GM23248 (cell line): ENCODE results near the gene NID2. TPM values are rescaled to one million over a fixed set of nuclear protein-coding genes. Genes with fewer than 3 reads are reported as not detected.

Source experiments
- DNase-seq: peaks from one replicate; pipeline ENCODE4 v3.0.0-alpha.2; 2015
- H2AFZ ChIP-seq: fragments of 200-600 bp; sonication (generic); 2 replicates; pipeline ENCODE4 v1.6.1; 2016; ENCODE audit warnings: antibody characterized with exemption
- H3F3A ChIP-seq: fragments of 200-600 bp; sonication (generic); 2 replicates; pipeline ENCODE4 v1.6.1; 2016; ENCODE audit warnings: mild to moderate bottlenecking, antibody characterized with exemption, mixed run types; ENCODE audit not compliant: insufficient read depth
- H3K27ac ChIP-seq: fragments of 200-600 bp; sonication (generic); 2 replicates; pipeline ENCODE4 v1.5.1; 2016; ENCODE audit warnings: mild to moderate bottlenecking
- H3K27me3 ChIP-seq: fragments of 200-600 bp; sonication (generic); replicated peaks from 2 replicates; pipeline ENCODE4 v1.6.1; 2016; ENCODE audit warnings: mild to moderate bottlenecking; ENCODE audit not compliant: insufficient read depth
- H3K36me3 ChIP-seq: fragments of 200-600 bp; sonication (generic); 2 replicates; pipeline ENCODE4 v1.6.1; 2016; ENCODE audit warnings: low read depth, mild to moderate bottlenecking
- H3K4me1 ChIP-seq: fragments of 200-600 bp; sonication (generic); 2 replicates; pipeline ENCODE4 v1.6.1; 2016; ENCODE audit warnings: mild to moderate bottlenecking; ENCODE audit not compliant: insufficient read depth
- H3K4me2 ChIP-seq: fragments of 200-600 bp; sonication (generic); one replicate; pipeline ENCODE4 v1.6.1; 2016; ENCODE audit warnings: mild to moderate bottlenecking; ENCODE audit not compliant: unreplicated experiment
- H3K4me3 ChIP-seq: fragments of 200-600 bp; sonication (generic); 2 replicates; pipeline ENCODE4 v1.5.1; 2016; ENCODE audit warnings: mild to moderate bottlenecking
- H3K79me2 ChIP-seq: fragments of 200-600 bp; sonication (generic); 2 replicates; pipeline ENCODE4 v1.6.1; 2016; ENCODE audit warnings: mild to moderate bottlenecking; ENCODE audit not compliant: insufficient read depth
- H3K9ac ChIP-seq: fragments of 200-600 bp; sonication (generic); 2 replicates; pipeline ENCODE4 v1.6.1; 2016; ENCODE audit warnings: mild to moderate bottlenecking
- H3K9me2 ChIP-seq: fragments of 200-600 bp; sonication (generic); 2 replicates; pipeline ENCODE4 v1.6.1; 2016; ENCODE audit warnings: mixed run types, mild to moderate bottlenecking, moderate library complexity; ENCODE audit not compliant: insufficient read depth
- H3K9me3 ChIP-seq: fragments of 200-600 bp; sonication (generic); one replicate; pipeline ENCODE4 v1.6.1; 2017; ENCODE audit warnings: low read depth
- H4K20me1 ChIP-seq: fragments of 200-600 bp; sonication (generic); 2 replicates; pipeline ENCODE4 v1.6.0; 2016; ENCODE audit not compliant: insufficient read depth
- EZH2 ChIP-seq: fragments of 200-600 bp; sonication (generic); IDR thresholded peaks from 2 replicates; pipeline ENCODE4 v1.6.1; 2018; ENCODE audit warnings: antibody characterized with exemption, mild to moderate bottlenecking; ENCODE audit not compliant: insufficient read depth, poor library complexity, severe bottlenecking
- EZH2phosphoT487 ChIP-seq: fragments of 200-600 bp; sonication (generic); IDR thresholded peaks from 2 replicates; pipeline ENCODE4 v1.6.1; 2018; ENCODE audit warnings: antibody characterized with exemption, moderate library complexity, mild to moderate bottlenecking, low read depth; ENCODE audit not compliant: insufficient read depth
- WGBS, 2 experiments: methylation state at CpG; one replicate each; pipeline ENCODE4 v1.1.6; 2015 to 2017; ENCODE audit warnings: low lambda C conversion rate in 2 of 2, low coverage in 1 of 2; ENCODE audit errors: missing lambda C conversion rate in 2 of 2; 5-methylcytosine and 5-hydroxymethylcytosine counted together
- in situ Hi-C: fragments of 300-500 bp; cut with MboI; formaldehyde crosslinking; loops from 2 replicates; pipeline ENCODE4 v1.15.0; 2020
- polyA plus RNA-seq: library from polyadenylated mRNA; unstranded; fragments of >200 nt; fragmentation: Nextera tagmentation; extraction: Ambion mirVana; gene quantifications from 2 replicates; pipeline ENCODE4 v1.2.1, GENCODE V29; 2016
- total RNA-seq: library from RNA; depleted of rRNA; stranded (reverse); fragments of >200 nt; shearing (Covaris generic); gene quantifications from 2 replicates; pipeline ENCODE4 v1.2.3, GENCODE V29; 2014

The NID2 gene
- total and polyA plus RNA-seq, 2 experiments from 2014 or later = 39.8 to 59.8 TPM

DNA sequence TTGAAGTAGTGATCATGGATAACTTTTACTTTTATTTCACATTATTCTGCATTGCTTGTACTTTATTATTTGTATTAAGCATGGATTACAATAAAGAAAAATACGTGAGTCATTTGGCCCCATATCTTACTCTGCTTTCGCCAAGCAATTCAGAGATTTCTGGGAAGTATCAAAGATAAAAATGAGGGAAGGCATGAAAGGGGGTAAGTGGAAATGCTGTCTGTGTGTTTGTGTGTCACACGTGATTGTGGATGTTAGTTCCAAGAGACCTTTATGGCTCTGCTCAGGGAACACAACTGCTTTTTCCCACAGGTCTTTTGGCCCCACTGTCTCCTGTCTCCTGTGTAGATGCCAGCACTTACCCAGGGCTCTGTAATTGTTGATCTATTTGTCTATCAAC lies 10.5 kb downstream of the NID2 start:
- no peak overlapping the region for H3K4me2 ChIP-seq
- H3K36me3 ChIP-seq = no peaks in the 10 kb centered on the region
- H3K9ac ChIP-seq = no peak overlapping the region
- no peaks in the 10 kb centered on the region for H3K9me3 ChIP-seq
- no peaks in the 10 kb centered on the region for H4K20me1 ChIP-seq
- H3K9me2 ChIP-seq = no peaks in the 10 kb centered on the region
- WGBS, 2 experiments = 87 to 91% methylated on average over 3 of the region's 3 CpGs
- H3K79me2 ChIP-seq = peaks cover 5% of the 10 kb centered on the region; the same call in 1 of the 2 replicates
- peaks cover 18% of the 10 kb centered on the region for H3F3A ChIP-seq
- DNase-seq = no peak
- no peak overlapping the region for H3K4me3 ChIP-seq
- no peak for TF ChIP-seq EZH2
- no peak for TF ChIP-seq EZH2phosphoT487
- in situ Hi-C loops = no loop called here
- no peak overlapping the region for H3K27ac ChIP-seq
- H2AFZ ChIP-seq = no peak overlapping the region
- H3K27me3 ChIP-seq = no peaks in the 10 kb centered on the region
- peaks cover 51% of the 10 kb centered on the region for H3K4me1 ChIP-seq

DNA sequence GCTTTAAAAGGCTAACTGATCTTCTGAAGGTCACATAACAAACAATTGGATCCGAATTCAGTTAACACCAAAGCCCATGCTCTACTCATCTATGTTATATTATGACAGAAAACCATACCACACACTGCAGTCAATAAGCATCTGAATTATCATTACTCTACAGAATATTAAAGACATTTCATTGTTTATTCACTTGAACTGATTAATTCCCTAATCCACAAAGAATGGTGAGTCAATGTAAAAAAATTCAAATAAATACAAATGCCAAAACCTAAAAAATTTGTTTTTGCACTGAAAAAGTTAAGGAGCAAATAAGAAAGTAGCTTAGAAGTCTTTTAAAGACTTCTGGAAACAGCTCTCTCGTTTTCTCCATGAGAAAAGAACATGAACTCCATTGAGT lies 13.7 kb downstream of the NID2 start:
- no peaks in the 10 kb centered on the region for H3K9me2 ChIP-seq
- H3K36me3 ChIP-seq = no peaks in the 10 kb centered on the region
- H3K9ac ChIP-seq = no peak overlapping the region
- H3K79me2 ChIP-seq = peaks cover 15% of the 10 kb centered on the region
- peak; percentile 38 for DNase-seq
- WGBS, 2 experiments = 31 to 36% methylated on average over 2 of the region's 2 CpGs
- H3K4me2 ChIP-seq = peak overlapping the region; percentile 55
- H3F3A ChIP-seq = peaks cover 43% of the 10 kb centered on the region
- H3K4me3 ChIP-seq = no peak overlapping the region; the same call in 1 of the 2 replicates
- in situ Hi-C loops = no loop called here
- H2AFZ ChIP-seq = no peak overlapping the region
- H4K20me1 ChIP-seq = no peaks in the 10 kb centered on the region
- H3K27me3 ChIP-seq = no peaks in the 10 kb centered on the region
- TF ChIP-seq EZH2 (no peak), EZH2phosphoT487 (no peak)
- peak overlapping the region; percentile 21 for H3K27ac ChIP-seq
- H3K9me3 ChIP-seq = no peaks in the 10 kb centered on the region
- peaks cover 66% of the 10 kb centered on the region for H3K4me1 ChIP-seq

DNA sequence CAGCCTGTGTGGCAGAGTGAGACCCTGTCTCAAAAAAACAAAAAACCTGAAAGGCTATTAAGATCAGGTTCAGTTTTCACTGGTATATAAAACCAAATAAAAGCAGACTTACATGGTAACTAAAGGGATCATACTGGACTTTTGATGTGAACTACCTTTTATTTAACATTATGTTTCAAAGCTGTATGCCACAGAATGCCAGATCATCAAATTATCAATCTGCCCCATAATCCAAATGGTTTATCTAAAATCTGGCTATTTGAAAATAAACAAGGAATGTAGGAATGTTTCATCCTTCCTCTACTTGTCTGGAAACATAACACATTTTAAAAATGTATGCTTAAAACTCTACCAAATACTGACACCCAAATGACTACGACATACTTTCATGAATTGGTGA lies 14.2 kb downstream of the NID2 start:
- Histone ChIP-seq H3K4me3 (no peak overlapping the region), H3F3A (peaks cover 43% of the 10 kb centered on the region), H3K36me3 (no peaks in the 10 kb centered on the region), H3K9me3 (no peaks in the 10 kb centered on the region), H3K27me3 (no peaks in the 10 kb centered on the region), H3K4me2 (peak overlapping the region; percentile 55), H3K27ac (peak overlapping the region; percentile 21), H4K20me1 (no peaks in the 10 kb centered on the region), H3K4me1 (peaks cover 61% of the 10 kb centered on the region), H3K9ac (no peak overlapping the region), H3K9me2 (no peaks in the 10 kb centered on the region), H3K79me2 (peaks cover 20% of the 10 kb centered on the region), H2AFZ (no peak overlapping the region)
- in situ Hi-C loops = no loop called here
- WGBS, 2 experiments = 0% methylated on average over 1 of the region's 1 CpG
- TF ChIP-seq EZH2phosphoT487 = no peak
- no peak for TF ChIP-seq EZH2
- no peak for DNase-seq

DNA sequence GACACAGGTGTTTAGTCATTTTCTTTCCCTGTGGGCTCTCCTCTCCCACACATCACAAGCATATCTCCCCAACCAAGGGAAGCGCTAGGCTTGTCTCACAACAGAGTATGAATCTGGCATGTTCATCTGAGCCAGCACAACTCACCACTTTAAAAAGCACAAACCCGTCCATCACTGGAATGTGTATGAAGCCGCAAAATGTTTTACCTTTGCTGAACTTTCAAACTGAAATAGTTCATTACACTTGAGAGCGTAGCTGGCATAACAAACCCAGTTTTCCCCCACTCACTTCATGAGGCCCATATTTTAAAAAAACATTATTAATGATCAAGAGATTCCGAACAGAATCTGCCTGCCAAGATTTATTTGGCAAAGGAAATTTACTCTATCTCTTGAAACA lies 15.8 kb downstream of the NID2 start:
- peak overlapping the region; percentile 76 for H3K9ac ChIP-seq
- no peaks in the 10 kb centered on the region for H3K27me3 ChIP-seq
- peaks cover 34% of the 10 kb centered on the region for H3K79me2 ChIP-seq
- H3K9me3 ChIP-seq = no peaks in the 10 kb centered on the region
- no peak for TF ChIP-seq EZH2phosphoT487
- no peak for TF ChIP-seq EZH2
- H3K4me2 ChIP-seq = peak overlapping the region; percentile 54
- peaks cover 63% of the 10 kb centered on the region for H3K4me1 ChIP-seq
- in situ Hi-C loops = no loop called here
- 38 to 39% methylated on average over 5 of the region's 5 CpGs for WGBS, 2 experiments
- H3K4me3 ChIP-seq = no peak overlapping the region
- peaks cover 43% of the 10 kb centered on the region for H3F3A ChIP-seq
- no peaks in the 10 kb centered on the region for H3K36me3 ChIP-seq
- H2AFZ ChIP-seq = no peak overlapping the region
- no peaks in the 10 kb centered on the region for H4K20me1 ChIP-seq
- peak; percentile 46 for DNase-seq
- peak overlapping the region; percentile 94 for H3K27ac ChIP-seq
- H3K9me2 ChIP-seq = no peaks in the 10 kb centered on the region
